ENCODE data around the gene PODXL.
"Not testable (repeated sequence)": the region's sequence is repeated elsewhere in the genome, so short reads cannot be mapped to it uniquely, and the experiment has no call there.

Gene PODXL

GRCh38 chr7:131487217-131487616 lies 69.2 kb downstream of the PODXL start:
- DNase-seq: no peak

DNA sequence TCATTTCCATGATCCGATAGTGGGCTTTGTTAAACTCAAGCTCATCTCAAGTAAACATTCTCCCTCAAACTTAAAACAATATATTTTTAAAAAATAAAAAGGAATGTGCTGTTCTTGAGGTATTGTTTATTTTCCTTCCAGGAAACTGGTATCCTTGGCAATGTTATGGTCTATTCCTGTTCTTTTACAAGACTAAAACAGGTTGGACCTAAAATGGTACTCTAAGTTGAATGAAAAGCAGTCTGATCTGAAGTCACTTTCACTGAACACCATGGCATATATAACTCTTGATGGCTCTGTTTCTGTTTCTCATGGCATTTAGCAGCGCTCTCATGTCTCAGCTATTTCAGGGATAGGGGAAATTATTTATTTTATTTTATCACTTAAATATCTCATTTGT lies 70.1 kb downstream of the PODXL start:
- no peak for DNase-seq

DNA sequence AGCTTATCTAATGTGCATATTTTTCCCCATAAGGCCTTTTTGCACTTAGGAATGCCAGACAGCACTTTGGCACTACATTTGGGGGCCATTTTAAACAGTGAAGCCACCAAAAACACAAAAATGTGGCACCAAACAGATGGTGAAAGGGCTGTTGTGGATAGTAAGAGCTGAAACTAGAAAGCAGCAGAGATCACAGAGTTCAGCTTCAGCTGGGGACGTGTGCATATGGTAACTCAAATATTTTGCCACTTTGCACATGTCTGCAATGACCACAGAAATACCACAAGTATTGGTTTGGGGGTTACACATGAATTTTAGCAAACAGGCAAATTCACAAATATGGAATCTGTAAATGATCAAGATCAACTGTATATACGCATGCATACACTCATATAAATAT lies 72.8 kb downstream of the PODXL start:
- DNase-seq: no peak

DNA sequence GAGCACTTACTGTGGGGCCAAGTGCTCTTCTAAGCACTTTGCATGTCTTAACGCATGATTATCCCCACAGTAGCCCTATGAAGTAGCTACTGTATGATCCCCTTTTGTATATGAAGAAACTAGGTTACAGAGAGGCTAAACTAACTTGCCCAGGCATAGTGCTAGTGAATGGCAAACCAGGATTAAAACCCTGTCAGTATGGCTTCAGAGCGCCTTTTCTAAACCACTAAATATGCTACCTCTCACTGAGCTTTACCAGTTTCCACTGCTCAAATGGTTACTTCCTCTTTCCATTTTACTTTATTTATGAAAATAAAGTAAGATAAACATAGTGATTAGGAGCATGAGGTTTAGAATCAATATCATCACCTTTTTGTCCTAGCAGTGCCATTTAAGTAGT lies 73.6 kb downstream of the PODXL start:
- no peak for DNase-seq

DNA sequence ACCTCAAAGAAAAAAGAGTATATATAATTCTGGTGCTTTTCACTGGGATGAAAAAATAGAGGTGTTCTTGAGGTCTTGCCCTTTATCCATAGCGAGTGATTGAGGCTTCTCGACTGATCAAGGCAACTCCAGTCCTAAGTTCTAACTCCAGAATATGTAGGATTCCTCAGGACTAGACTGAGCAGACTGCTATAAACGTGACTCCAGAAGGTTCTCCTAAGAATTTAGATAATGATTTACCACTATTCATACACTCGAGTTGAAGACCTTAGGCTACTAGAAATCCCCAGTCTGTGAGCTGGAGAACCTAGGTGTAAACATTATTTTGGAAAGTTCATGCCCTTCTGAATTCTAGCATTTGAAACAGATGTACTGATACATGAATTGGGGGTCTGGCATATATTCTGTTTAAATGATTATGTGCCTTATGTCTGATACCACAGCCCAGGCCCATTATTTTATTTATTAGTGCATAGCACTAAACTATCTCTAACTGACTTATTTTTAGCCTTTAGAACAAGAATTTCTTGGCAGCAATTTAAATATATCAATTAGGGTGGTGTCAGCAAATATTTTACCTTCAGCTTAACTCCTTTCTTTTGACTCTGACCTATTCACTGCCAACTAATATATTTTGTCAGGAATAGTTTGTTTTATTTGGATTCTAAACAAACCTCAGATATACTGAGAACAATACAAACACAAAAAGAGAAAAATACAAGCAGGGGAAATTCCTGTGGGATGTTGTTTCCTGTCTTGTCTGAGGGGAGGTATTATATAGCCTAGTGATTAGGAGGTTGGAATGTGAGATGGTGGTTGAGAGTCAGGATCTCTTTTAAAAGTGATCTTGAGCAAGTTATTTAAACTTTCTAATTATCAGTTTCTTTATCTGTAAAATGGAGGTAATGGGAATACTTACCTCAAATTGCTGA lies 75.8 kb downstream of the PODXL start:
- DNase-seq: no peak

GRCh38 chr7:131476740-131477139 lies 79.7 kb downstream of the PODXL start:
- DNase-seq: no peak

DNA sequence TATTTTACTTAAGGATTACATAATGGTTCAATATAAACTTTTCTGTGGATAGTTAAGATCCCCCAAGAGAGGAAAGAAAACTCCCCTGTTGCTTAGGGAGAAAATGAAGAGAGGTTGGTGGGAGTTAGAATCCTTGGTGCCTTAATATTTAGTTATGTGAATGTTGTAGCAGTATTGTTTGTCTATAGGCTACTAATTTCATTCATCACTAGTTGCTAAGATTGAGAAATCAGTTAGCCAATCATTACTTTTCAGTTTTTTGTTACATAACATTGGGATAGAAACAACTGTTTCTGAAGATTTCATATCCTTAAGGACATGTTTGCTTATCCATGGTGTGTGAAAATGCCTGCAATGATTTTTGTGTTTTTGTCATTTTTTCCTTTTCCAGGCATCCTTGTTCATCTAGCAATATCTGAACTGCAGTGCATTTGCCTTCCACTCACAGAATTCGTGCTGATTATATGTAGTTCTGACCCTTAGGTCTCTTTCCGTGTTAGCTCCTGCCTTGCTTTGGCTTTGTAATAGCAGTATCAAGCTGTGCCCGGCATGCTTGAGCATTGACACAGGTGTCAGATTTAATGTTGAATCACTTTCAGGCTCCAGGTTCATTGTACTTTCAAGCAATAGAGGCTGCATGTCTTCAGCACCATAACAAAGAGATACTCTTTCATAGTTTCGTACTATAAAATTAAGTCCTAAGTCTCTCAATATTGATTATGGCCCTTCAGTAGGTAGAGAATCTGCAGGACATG lies 85.0 kb downstream of the PODXL start:
- peak; percentile 78 for DNase-seq

DNA sequence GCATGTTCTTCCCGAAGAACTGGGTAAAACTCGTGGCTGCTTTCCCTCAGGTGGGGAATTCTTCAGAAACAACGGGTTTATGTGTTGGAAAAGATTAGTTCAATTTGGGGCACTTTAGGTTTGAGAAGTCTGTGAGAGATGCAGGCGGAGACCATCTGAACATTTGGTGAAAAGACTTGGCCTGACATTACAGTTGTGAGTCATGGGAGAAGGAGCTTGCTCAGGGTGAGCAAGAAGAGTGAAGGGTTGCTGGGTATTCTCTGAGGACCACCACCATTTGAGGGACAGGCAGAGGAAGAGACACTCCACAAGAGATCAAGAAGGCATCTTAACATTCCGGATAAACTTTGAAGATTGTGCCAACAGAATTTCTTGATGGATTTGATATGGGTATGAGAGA lies 88.6 kb downstream of the PODXL start:
- DNase-seq: no peak

GRCh38 chr7:131466735-131467365 lies 89.6 kb downstream of the PODXL start:
- no peak for DNase-seq

GRCh38 chr7:131462715-131463114 lies 93.7 kb downstream of the PODXL start:
- not testable (repeated sequence) for DNase-seq

GRCh38 chr7:131462059-131462458 lies 94.4 kb downstream of the PODXL start:
- DNase-seq: no peak

GRCh38 chr7:131459256-131459655 lies 97.2 kb downstream of the PODXL start:
- DNase-seq: no peak

- no peak for DNase-seq
Measured at GRCh38 chr7:131456338-131456737, 100.1 kb downstream of the PODXL start.

- no peak for DNase-seq
Measured at GRCh38 chr7:131455546-131455945, 100.9 kb downstream of the PODXL start.

- DNase-seq: no peak
Measured at GRCh38 chr7:131455001-131455400, 101.4 kb downstream of the PODXL start.

- DNase-seq: no peak
Measured at GRCh38 chr7:131454498-131454897, 101.9 kb downstream of the PODXL start.
